ENCODE measurements around the gene DGCR8. TPM values are rescaled to one million over a fixed set of nuclear protein-coding genes. Genes with fewer than 3 reads are reported as not detected.
A peak's percentile ranks its signal among the peaks of the same experiment; 100 is the strongest.

Gene DGCR8
- total and polyA plus RNA-seq, 10 donors, result 7.8 to 62.7 (median 31.4) TPM

- no peak overlapping the region for H3K4me3 ChIP-seq
- H3K27me3 ChIP-seq (replicated peaks in 1 of 7), result no peaks in the 10 kb centered on the region
- WGBS, 5 donors, result 88 to 98% (median 90%) methylated on average over 7 to 19 of the region's 19 CpGs
- intact Hi-C loops (cut with DNase I; ENCODE audit: low total_unique reads), result no loop called here
- no peaks in the 10 kb centered on the region for H3K9me3 ChIP-seq
- peaks cover 0 to 9% (median 0%) of the 10 kb centered on the region in 6 donors for H3K4me1 ChIP-seq
- DNase-seq, result no peak
- TF ChIP-seq POLR2A (IDR thresholded peaks at IDR 0.05) (no peak), CTCF (IDR thresholded peaks at IDR 0.05 in 8 of 11, conservative IDR thresholded peaks at IDR 0.05 in 3 of 11) (no peak), POLR2AphosphoS5 (IDR thresholded peaks at IDR 0.05) (no peak)
- peaks cover 0 to 69% (median 22%) of the 10 kb centered on the region in 6 donors for H3K36me3 ChIP-seq
- no peak overlapping the region for H3K27ac ChIP-seq
These were observed 64.0 kb downstream of the DGCR8 start for GRCh38 chr22:20143883-20144665.

GRCh38 chr22:20145206-20145831 is 65.3 kb downstream of the DGCR8 start:
- intact Hi-C loops (cut with DNase I; ENCODE audit: low total_unique reads), result no loop called here
- no peak for DNase-seq
- 91 to 96% (median 93%) methylated on average over 4 to 22 of the region's 22 CpGs for WGBS, 5 donors

GRCh38 chr22:20145832-20146223 is 65.8 kb downstream of the DGCR8 start:
- H3K9me3 ChIP-seq, result no peaks in the 10 kb centered on the region
- peak in 1 of 3 donors; percentile 9 for TF ChIP-seq POLR2AphosphoS5 (IDR thresholded peaks at IDR 0.05)
- TF ChIP-seq POLR2A (IDR thresholded peaks at IDR 0.05), result no peak
- TF ChIP-seq CTCF (IDR thresholded peaks at IDR 0.05 in 8 of 11, conservative IDR thresholded peaks at IDR 0.05 in 3 of 11), result no peak
- peaks cover 0 to 51% (median 15%) of the 10 kb centered on the region in 6 donors for H3K36me3 ChIP-seq
- no peaks in the 10 kb centered on the region for H3K27me3 ChIP-seq (replicated peaks in 1 of 7)
- intact Hi-C loops (cut with DNase I; ENCODE audit: low total_unique reads), result no loop called here
- H3K4me1 ChIP-seq, result peaks cover 0 to 9% (median 0%) of the 10 kb centered on the region in 6 donors
- no peak overlapping the region for H3K4me3 ChIP-seq
- WGBS, 5 donors, result 88 to 94% (median 92%) methylated on average over 11 to 21 of the region's 21 CpGs
- H3K27ac ChIP-seq, result no peak overlapping the region
- DNase-seq, result no peak

More at GRCh38 chr22:20145206-20145831, 65.3 kb downstream of the DGCR8 start:
- H3K27me3 ChIP-seq (replicated peaks in 1 of 7), result no peaks in the 10 kb centered on the region
- H3K36me3 ChIP-seq, result peaks cover 0 to 56% (median 16%) of the 10 kb centered on the region in 6 donors
- TF ChIP-seq POLR2A (IDR thresholded peaks at IDR 0.05) (no peak), CTCF (IDR thresholded peaks at IDR 0.05 in 8 of 11, conservative IDR thresholded peaks at IDR 0.05 in 3 of 11) (no peak), POLR2AphosphoS5 (IDR thresholded peaks at IDR 0.05) (no peak)
- no peak overlapping the region for H3K4me3 ChIP-seq
- no peak overlapping the region for H3K27ac ChIP-seq
- H3K9me3 ChIP-seq, result no peaks in the 10 kb centered on the region
- peaks cover 0 to 9% (median 0%) of the 10 kb centered on the region in 6 donors for H3K4me1 ChIP-seq

- intact Hi-C loops (cut with DNase I; ENCODE audit: low total_unique reads), result no loop called here
- peaks cover 0 to 42% (median 15%) of the 10 kb centered on the region in 6 donors for H3K36me3 ChIP-seq
- H3K4me3 ChIP-seq, result no peak overlapping the region
- H3K27me3 ChIP-seq (replicated peaks in 1 of 7), result no peaks in the 10 kb centered on the region
- peaks cover 0 to 9% (median 0%) of the 10 kb centered on the region in 6 donors for H3K4me1 ChIP-seq
- no peaks in the 10 kb centered on the region for H3K9me3 ChIP-seq
- TF ChIP-seq POLR2A (IDR thresholded peaks at IDR 0.05) (no peak), POLR2AphosphoS5 (IDR thresholded peaks at IDR 0.05) (no peak), CTCF (IDR thresholded peaks at IDR 0.05 in 8 of 11, conservative IDR thresholded peaks at IDR 0.05 in 3 of 11) (no peak)
- DNase-seq, result no peak
- 63 to 90% (median 77%) methylated on average over 15 to 22 of the region's 22 CpGs for WGBS, 5 donors
- no peak overlapping the region for H3K27ac ChIP-seq
These were observed 66.7 kb downstream of the DGCR8 start for GRCh38 chr22:20146777-20147176.

Measured in spleen (tissue), 11 donors.